GM12878 (cell line): ENCODE measurements around the gene PQBP1. TPM values are rescaled to one million over a fixed set of nuclear protein-coding genes. Genes with fewer than 3 reads are reported as not detected.

Source experiments
- DPF2 ChIP-seq: fragments of 450-650 bp; IDR thresholded peaks from 2 replicates; pipeline ENCODE4 v1.6.1; 2017; ENCODE audit warnings: mild to moderate bottlenecking
- FOXM1 ChIP-seq: IDR thresholded peaks from 2 replicates; pipeline ENCODE4 v1.6.1; 2012; ENCODE audit warnings: low read depth, mild to moderate bottlenecking, inconsistent platforms, low read length, moderate library complexity
- MEF2B ChIP-seq: fragments of 450-650 bp; IDR thresholded peaks from 2 replicates; pipeline ENCODE4 v1.6.1; 2018; ENCODE audit warnings: mild to moderate bottlenecking, moderate library complexity; ENCODE audit not compliant: partially characterized antibody, poor library complexity, severe bottlenecking
- POLR2AphosphoS2 ChIP-seq: IDR thresholded peaks from 2 replicates; pipeline ENCODE4 v1.6.1; 2011; ENCODE audit warnings: low read depth, mild to moderate bottlenecking, low read length, improper control_type of control experiment, moderate library complexity
- POLR2AphosphoS5 ChIP-seq: IDR thresholded peaks from 2 replicates; pipeline ENCODE4 v1.6.1; 2011; ENCODE audit warnings: mild to moderate bottlenecking, low read length, inconsistent platforms
- SIX5 ChIP-seq: IDR thresholded peaks from 2 replicates; pipeline ENCODE4 v1.6.1; 2011; ENCODE audit warnings: mild to moderate bottlenecking, low read depth, low read length, moderate library complexity; ENCODE audit not compliant: severe bottlenecking
- SREBF2 ChIP-seq: IDR thresholded peaks from 2 replicates; pipeline ENCODE4 v1.6.1; 2012; ENCODE audit warnings: mild to moderate bottlenecking, low read length
- SUPT20H ChIP-seq: IDR thresholded peaks from 2 replicates; pipeline ENCODE4 v1.6.1; 2011; ENCODE audit warnings: low read depth, mild to moderate bottlenecking, low read length, moderate library complexity, borderline replicate concordance; ENCODE audit not compliant: control insufficient read depth
- TCF12 ChIP-seq: IDR thresholded peaks from 2 replicates; pipeline ENCODE4 v1.6.1; 2011; ENCODE audit warnings: low read depth, mild to moderate bottlenecking, low read length
- polyA plus RNA-seq, 11 experiments: library from polyadenylated mRNA; depleted of rRNA in 4 of 11; unstranded in 6 of 11; stranded (reverse) in 5 of 11; fragments of >200 nt; fragmentation: Nextera tagmentation in 4 of 11; fragmentation: Illumina TruSeq in 1 of 11; extraction: Ambion mirVana in 4 of 11; extraction: Trizol in 1 of 11; gene quantifications; 1 replicate in 1 of 11; 2 replicates in 10 of 11; pipeline versions ENCODE4 v1.2.1 to v1.2.3, GENCODE V29; 2011 to 2016; ENCODE audit warnings: inconsistent platforms in 2 of 11, missing spikeins in 2 of 11, low read depth in 1 of 11
- total RNA-seq, 4 experiments: library from RNA; depleted of rRNA in 3 of 4; stranded (reverse); fragments of >200 nt in 3 of 4; fragmentation: Illumina TruSeq in 1 of 4; extraction: Trizol in 1 of 4; gene quantifications; 2 replicates each; pipeline versions ENCODE4 v1.2.1 to v1.2.3, GENCODE V29; 2013 to 2021
- TF ChIP-seq, protein P1 (sequence below): fragments of 450-650 bp; IDR thresholded peaks from 2 replicates; pipeline ENCODE4 v1.6.1; 2017; ENCODE audit warnings: mild to moderate bottlenecking
- TF ChIP-seq, protein P2 (sequence below): IDR thresholded peaks from 2 replicates; pipeline ENCODE4 v1.6.1; 2011; ENCODE audit warnings: mild to moderate bottlenecking, low read depth, low read length, moderate library complexity; ENCODE audit not compliant: insufficient replicate concordance
- TF ChIP-seq, protein P3 (sequence below): fragments of 450-650 bp; IDR thresholded peaks from 2 replicates; pipeline ENCODE4 v1.6.1; 2016; ENCODE audit warnings: mild to moderate bottlenecking, moderate library complexity, borderline replicate concordance

Gene PQBP1
- total and polyA plus RNA-seq, 10 of the 15 experiments (the other 5 are each of a cell fraction or from before 2014, with no cell fraction given), result 12.5 to 74.8 (median 68.5) TPM

DNA sequence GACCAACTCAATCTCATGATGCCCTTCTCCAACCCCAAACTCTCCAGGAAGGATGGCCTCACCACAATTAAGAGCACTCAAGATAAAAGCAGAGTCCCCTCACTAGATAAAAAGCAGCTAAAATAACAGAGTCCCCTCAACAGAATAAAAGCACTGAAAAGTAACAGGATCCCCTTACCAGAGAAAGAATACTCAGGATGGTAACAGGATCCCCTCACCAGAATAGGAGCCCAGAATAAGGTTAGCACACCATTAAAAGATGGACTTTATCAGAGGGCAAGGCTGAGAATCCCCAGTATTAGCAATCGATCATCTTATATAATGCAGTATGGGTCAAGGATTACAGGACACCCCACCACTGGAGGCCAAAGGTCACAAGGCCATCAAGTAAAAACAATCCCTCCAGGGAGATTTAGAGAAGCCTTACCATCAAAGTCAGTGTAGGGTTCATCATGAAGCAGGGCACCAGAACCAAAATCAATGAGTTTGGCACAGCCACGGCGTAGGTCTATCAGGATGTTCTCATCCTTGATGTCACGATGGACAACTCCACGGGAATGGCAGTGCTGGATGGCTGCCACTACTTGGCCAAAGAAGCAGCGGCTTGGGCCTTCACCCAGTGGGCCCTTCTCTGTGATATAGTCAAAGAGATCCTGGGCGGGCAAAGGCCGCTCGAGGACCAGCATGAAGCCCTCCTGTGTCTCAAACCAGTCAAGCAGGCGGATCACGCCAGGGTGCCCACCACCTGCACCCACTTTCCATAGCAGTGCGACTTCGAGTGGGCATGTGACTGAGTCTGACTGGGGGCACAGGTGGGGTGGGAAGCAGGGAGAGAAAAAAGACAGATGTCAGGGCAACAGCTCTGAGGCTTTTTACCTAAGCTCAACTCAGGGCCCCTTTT lies 17.1 kb downstream of the PQBP1 start (continued):
- TF ChIP-seq, protein P1, sequence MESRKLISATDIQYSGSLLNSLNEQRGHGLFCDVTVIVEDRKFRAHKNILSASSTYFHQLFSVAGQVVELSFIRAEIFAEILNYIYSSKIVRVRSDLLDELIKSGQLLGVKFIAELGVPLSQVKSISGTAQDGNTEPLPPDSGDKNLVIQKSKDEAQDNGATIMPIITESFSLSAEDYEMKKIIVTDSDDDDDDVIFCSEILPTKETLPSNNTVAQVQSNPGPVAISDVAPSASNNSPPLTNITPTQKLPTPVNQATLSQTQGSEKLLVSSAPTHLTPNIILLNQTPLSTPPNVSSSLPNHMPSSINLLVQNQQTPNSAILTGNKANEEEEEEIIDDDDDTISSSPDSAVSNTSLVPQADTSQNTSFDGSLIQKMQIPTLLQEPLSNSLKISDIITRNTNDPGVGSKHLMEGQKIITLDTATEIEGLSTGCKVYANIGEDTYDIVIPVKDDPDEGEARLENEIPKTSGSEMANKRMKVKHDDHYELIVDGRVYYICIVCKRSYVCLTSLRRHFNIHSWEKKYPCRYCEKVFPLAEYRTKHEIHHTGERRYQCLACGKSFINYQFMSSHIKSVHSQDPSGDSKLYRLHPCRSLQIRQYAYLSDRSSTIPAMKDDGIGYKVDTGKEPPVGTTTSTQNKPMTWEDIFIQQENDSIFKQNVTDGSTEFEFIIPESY, result no peak
- TF ChIP-seq DPF2, result no peak
- no peak for TF ChIP-seq MEF2B
- TF ChIP-seq FOXM1, result no peak
- no peak for TF ChIP-seq SUPT20H
- TF ChIP-seq, protein P2, sequence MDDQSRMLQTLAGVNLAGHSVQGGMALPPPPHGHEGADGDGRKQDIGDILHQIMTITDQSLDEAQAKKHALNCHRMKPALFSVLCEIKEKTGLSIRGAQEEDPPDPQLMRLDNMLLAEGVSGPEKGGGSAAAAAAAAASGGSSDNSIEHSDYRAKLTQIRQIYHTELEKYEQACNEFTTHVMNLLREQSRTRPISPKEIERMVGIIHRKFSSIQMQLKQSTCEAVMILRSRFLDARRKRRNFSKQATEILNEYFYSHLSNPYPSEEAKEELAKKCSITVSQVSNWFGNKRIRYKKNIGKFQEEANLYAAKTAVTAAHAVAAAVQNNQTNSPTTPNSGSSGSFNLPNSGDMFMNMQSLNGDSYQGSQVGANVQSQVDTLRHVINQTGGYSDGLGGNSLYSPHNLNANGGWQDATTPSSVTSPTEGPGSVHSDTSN, result no peak
- no peak for TF ChIP-seq SREBF2
- peak; percentile 44; the same call in 1 of the 2 replicates for TF ChIP-seq POLR2AphosphoS2
- TF ChIP-seq POLR2AphosphoS5, result peak; percentile 59
- TF ChIP-seq SIX5, result no peak
- TF ChIP-seq TCF12, result no peak
- TF ChIP-seq, protein P3, sequence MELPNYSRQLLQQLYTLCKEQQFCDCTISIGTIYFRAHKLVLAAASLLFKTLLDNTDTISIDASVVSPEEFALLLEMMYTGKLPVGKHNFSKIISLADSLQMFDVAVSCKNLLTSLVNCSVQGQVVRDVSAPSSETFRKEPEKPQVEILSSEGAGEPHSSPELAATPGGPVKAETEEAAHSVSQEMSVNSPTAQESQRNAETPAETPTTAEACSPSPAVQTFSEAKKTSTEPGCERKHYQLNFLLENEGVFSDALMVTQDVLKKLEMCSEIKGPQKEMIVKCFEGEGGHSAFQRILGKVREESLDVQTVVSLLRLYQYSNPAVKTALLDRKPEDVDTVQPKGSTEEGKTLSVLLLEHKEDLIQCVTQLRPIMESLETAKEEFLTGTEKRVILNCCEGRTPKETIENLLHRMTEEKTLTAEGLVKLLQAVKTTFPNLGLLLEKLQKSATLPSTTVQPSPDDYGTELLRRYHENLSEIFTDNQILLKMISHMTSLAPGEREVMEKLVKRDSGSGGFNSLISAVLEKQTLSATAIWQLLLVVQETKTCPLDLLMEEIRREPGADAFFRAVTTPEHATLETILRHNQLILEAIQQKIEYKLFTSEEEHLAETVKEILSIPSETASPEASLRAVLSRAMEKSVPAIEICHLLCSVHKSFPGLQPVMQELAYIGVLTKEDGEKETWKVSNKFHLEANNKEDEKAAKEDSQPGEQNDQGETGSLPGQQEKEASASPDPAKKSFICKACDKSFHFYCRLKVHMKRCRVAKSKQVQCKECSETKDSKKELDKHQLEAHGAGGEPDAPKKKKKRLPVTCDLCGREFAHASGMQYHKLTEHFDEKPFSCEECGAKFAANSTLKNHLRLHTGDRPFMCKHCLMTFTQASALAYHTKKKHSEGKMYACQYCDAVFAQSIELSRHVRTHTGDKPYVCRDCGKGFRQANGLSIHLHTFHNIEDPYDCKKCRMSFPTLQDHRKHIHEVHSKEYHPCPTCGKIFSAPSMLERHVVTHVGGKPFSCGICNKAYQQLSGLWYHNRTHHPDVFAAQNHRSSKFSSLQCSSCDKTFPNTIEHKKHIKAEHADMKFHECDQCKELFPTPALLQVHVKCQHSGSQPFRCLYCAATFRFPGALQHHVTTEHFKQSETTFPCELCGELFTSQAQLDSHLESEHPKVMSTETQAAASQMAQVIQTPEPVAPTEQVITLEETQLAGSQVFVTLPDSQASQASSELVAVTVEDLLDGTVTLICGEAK, result no peak
